CD14-positive monocyte (primary cell): ENCODE measurements around the gene SCN9A. TPM values are rescaled to one million over a fixed set of nuclear protein-coding genes. Genes with fewer than 3 reads are reported as not detected.

Experiments used
- DNase-seq, 3 donors: peaks; one replicate each; pipeline ENCODE4 v3.0.0-alpha.2; 2011 to 2022
- H2AFZ ChIP-seq: 2 replicates; pipeline ENCODE4 v1.6.0; 2012; ENCODE audit warnings: mild to moderate bottlenecking, low read depth, low read length, inconsistent platforms; ENCODE audit not compliant: insufficient read depth, poor library complexity, severe bottlenecking
- H3K27ac ChIP-seq, 2 donors: 1 replicate in 1 of 2; 2 replicates in 1 of 2; pipeline ENCODE4 v1.5.1; 2012 to 2013; ENCODE audit warnings: low read length in 2 of 2, control low read depth in 1 of 2, inconsistent platforms in 1 of 2, low read depth in 1 of 2, mild to moderate bottlenecking in 1 of 2
- H3K27me3 ChIP-seq, 2 donors: one replicate each; pipeline versions ENCODE4 v1.6.0 to v1.6.1; 2011 to 2013; ENCODE audit warnings: low read length in 2 of 2; ENCODE audit not compliant: control insufficient read depth in 2 of 2, insufficient read depth in 2 of 2
- H3K36me3 ChIP-seq, 2 donors: replicated peaks in 1 of 2; 1 replicate in 1 of 2; 2 replicates in 1 of 2; pipeline versions ENCODE4 v1.5.1 to v1.6.1; 2012 to 2013; ENCODE audit warnings: low read length in 2 of 2, control low read depth in 1 of 2, inconsistent platforms in 1 of 2, mild to moderate bottlenecking in 1 of 2; ENCODE audit not compliant: insufficient read depth in 2 of 2, control insufficient read depth in 1 of 2
- H3K4me1 ChIP-seq, 2 donors: 1 replicate in 1 of 2; 2 replicates in 1 of 2; pipeline versions ENCODE4 v1.5.1 to v1.6.1; 2012 to 2013; ENCODE audit warnings: low read length in 2 of 2, control low read depth in 1 of 2, inconsistent platforms in 1 of 2, mild to moderate bottlenecking in 1 of 2, moderate library complexity in 1 of 2; ENCODE audit not compliant: insufficient read depth in 2 of 2, control insufficient read depth in 1 of 2
- H3K4me2 ChIP-seq: replicated peaks from 2 replicates; pipeline ENCODE3; 2012; ENCODE audit warnings: low read length, moderate library complexity, mild to moderate bottlenecking; ENCODE audit not compliant: poor library complexity, severe bottlenecking; ENCODE audit errors: extremely low read depth
- H3K4me3 ChIP-seq, 3 experiments: fragments of 200-600 bp in 1 of 3; sonication (generic) in 1 of 3; replicated peaks in 1 of 3; 1 replicate in 2 of 3; 2 replicates in 1 of 3; pipeline ENCODE4 v1.5.1; 2011 to 2013; ENCODE audit warnings: low read length in 3 of 3, mild to moderate bottlenecking in 3 of 3, control low read depth in 2 of 3, low read depth in 2 of 3, inconsistent platforms in 1 of 3, moderate library complexity in 1 of 3
- H3K79me2 ChIP-seq: 2 replicates; pipeline ENCODE4 v1.6.0; 2012; ENCODE audit warnings: mild to moderate bottlenecking, control low read depth, inconsistent platforms, low read length, moderate library complexity; ENCODE audit not compliant: insufficient read depth
- H3K9ac ChIP-seq: 2 replicates; pipeline ENCODE4 v1.6.0; 2017; ENCODE audit warnings: low read length, mild to moderate bottlenecking; ENCODE audit not compliant: insufficient read depth, poor library complexity, severe bottlenecking
- H3K9me3 ChIP-seq, 2 donors: replicated peaks in 1 of 2; 1 replicate in 1 of 2; 2 replicates in 1 of 2; pipeline versions ENCODE4 v1.5.1 to v1.6.1; 2012 to 2013; ENCODE audit warnings: low read length in 2 of 2, control low read depth in 1 of 2; ENCODE audit not compliant: control insufficient read depth in 1 of 2, insufficient read depth in 1 of 2
- H4K20me1 ChIP-seq: 2 replicates; pipeline ENCODE4 v1.6.0; 2012; ENCODE audit warnings: mild to moderate bottlenecking, low read length, control low read depth, moderate library complexity; ENCODE audit not compliant: insufficient read depth
- H3K27ac Mint-ChIP-seq, 7 donors: one replicate each; pipeline ENCODE4 v1.8.0; 2020; ENCODE audit warnings: mild to moderate bottlenecking in 7 of 7, mixed read lengths in 7 of 7, moderate library complexity in 6 of 7, inconsistent platforms in 2 of 7
- H3K27me3 Mint-ChIP-seq, 3 donors: one replicate each; pipeline ENCODE4 v1.8.0; 2021 to 2022; ENCODE audit warnings: low read depth in 3 of 3, mild to moderate bottlenecking in 3 of 3, mixed read lengths in 3 of 3, moderate library complexity in 3 of 3, inconsistent platforms in 1 of 3
- H3K36me3 Mint-ChIP-seq, 2 donors: one replicate each; pipeline ENCODE4 v1.8.0; 2020; ENCODE audit warnings: mixed read lengths in 2 of 2, inconsistent platforms in 1 of 2, mild to moderate bottlenecking in 1 of 2
- H3K4me1 Mint-ChIP-seq: one replicate; pipeline ENCODE4 v1.8.0; 2020; ENCODE audit warnings: mild to moderate bottlenecking, mixed read lengths
- H3K4me3 Mint-ChIP-seq, 2 donors: one replicate each; pipeline ENCODE4 v1.8.0; 2020; ENCODE audit warnings: mild to moderate bottlenecking in 2 of 2, mixed read lengths in 2 of 2, moderate library complexity in 1 of 2
- H3K9me3 Mint-ChIP-seq, 7 donors: one replicate each; pipeline ENCODE4 v1.8.0; 2020 to 2022; ENCODE audit warnings: mixed read lengths in 7 of 7, mild to moderate bottlenecking in 6 of 7, moderate library complexity in 6 of 7, inconsistent platforms in 2 of 7
- CTCF ChIP-seq: fragments of 200-600 bp; IDR thresholded peaks from one replicate; pipeline ENCODE4 v1.8.0; 2022; ENCODE audit warnings: antibody characterized with exemption, mild to moderate bottlenecking
- WGBS: methylation state at CpG from one replicate; pipeline ENCODE4 v1.1.5; 2013; ENCODE audit warnings: missing lambda C conversion rate; ENCODE audit not compliant: insufficient coverage; 5-methylcytosine and 5-hydroxymethylcytosine counted together
- intact Hi-C, 2 donors: fragments of 100-400 bp; cut with micrococcal nuclease; formaldehyde crosslinking; loops; one replicate each; pipeline versions ENCODE4 v1.15.0 to v1.15.1; 2023
- polyA minus RNA-seq: library from RNA; depleted of rRNA, polyadenylated mRNA; stranded (reverse); fragments of >200 nt; gene quantifications from 2 replicates; pipeline ENCODE4 v1.2.3, GENCODE V29; 2012
- polyA plus RNA-seq, 3 donors: library from polyadenylated mRNA; depleted of rRNA in 1 of 3; unstranded in 2 of 3; stranded (reverse) in 1 of 3; fragments of 300-500 nt in 2 of 3; fragments of >200 nt in 1 of 3; fragmentation: Illumina TruSeq in 2 of 3; gene quantifications; 1 replicate in 2 of 3; 2 replicates in 1 of 3; pipeline ENCODE4 v1.2.3, GENCODE V29; 2012 to 2021
- total RNA-seq, 12 experiments: library from RNA in 1 of 12; stranded (reverse) in 1 of 12; fragments of 120-200 nt in 1 of 12; gene quantifications; one replicate each; pipeline ENCODE4 v1.2.4 and lab custom pipeline; 2013 to 2026; ENCODE audit warnings: mixed read lengths in 6 of 12, inconsistent platforms in 1 of 12

Gene SCN9A
- 1.4 TPM for total RNA-seq (2013)
- polyA plus RNA-seq (under 1 TPM; 0.24 to 0.67 (median 0.26) TPM), polyA minus RNA-seq (0.16 and 0.42 TPM in 2 replicates), total RNA-seq (lab: John Stamatoyannopoulos, UW) (0.17 to 5.4 (median 2.0) reads per million in 11 experiments)

GRCh38 chr2:166375736-166376487 lies at the start of gene SCN9A:
TSS of gene SCN9A (minus strand) at chr2:166375944. CDS start at chr2:166311756, 64,188 bp downstream.
- H4K20me1 ChIP-seq: no peaks in the 10 kb centered on the region
- Mint-ChIP-seq H3K27me3 (peaks cover 8 to 20% (median 19%) of the 10 kb centered on the region in 3 donors), H3K36me3 (no peaks in the 10 kb centered on the region), H3K4me1 (peaks cover 27% of the 10 kb centered on the region), H3K9me3 (no peaks in the 10 kb centered on the region), H3K4me3 (peak within 1 kb of the TSS; percentile 92 to 98), H3K27ac (peak within 1 kb of the TSS in 3 of 7 donors; percentile 13 to 75 (median 42))
- no peak within 1 kb of the TSS for H3K27ac ChIP-seq
- H2AFZ ChIP-seq: peak within 1 kb of the TSS; percentile 84
- peaks cover 16 to 26% of the 10 kb centered on the region in 2 donors for H3K27me3 ChIP-seq
- H3K4me1 ChIP-seq: peaks cover 9 to 23% of the 10 kb centered on the region in 2 donors
- no peaks in the 10 kb centered on the region for H3K9me3 ChIP-seq
- WGBS: under 1% methylated on average over 13 of the region's 45 CpGs
- intact Hi-C loops: no loop called here
- TF ChIP-seq CTCF: no peak
- H3K79me2 ChIP-seq: no peaks in the 10 kb centered on the region
- peak within 1 kb of the TSS; percentile 56 for H3K9ac ChIP-seq
- peak within 1 kb of the TSS; percentile 96 for H3K4me2 ChIP-seq
- peak within 1 kb of the TSS; percentile 32 to 84 (median 53) for H3K4me3 ChIP-seq
- peak; percentile 9 to 12 (median 9) for DNase-seq
- H3K36me3 ChIP-seq: no peaks in the 10 kb centered on the region

GRCh38 chr2:166424841-166425240 lies 49.1 kb upstream of the SCN9A start:
- Histone ChIP-seq H3K4me2 (no peak overlapping the region), H3K4me3 (no peak overlapping the region), H4K20me1 (no peaks in the 10 kb centered on the region), H3K27ac (no peak overlapping the region), H3K79me2 (no peaks in the 10 kb centered on the region), H3K36me3 (no peaks in the 10 kb centered on the region), H2AFZ (no peak overlapping the region), H3K27me3 (no peaks in the 10 kb centered on the region), H3K4me1 (peaks cover 0 to 2% of the 10 kb centered on the region in 2 donors), H3K9me3 (no peaks in the 10 kb centered on the region), H3K9ac (no peak overlapping the region)
- peaks cover 7% of the 10 kb centered on the region for H3K4me1 Mint-ChIP-seq
- 100% methylated on average over 1 of the region's 5 CpGs for WGBS
- TF ChIP-seq CTCF: no peak
- DNase-seq: no peak
- no peaks in the 10 kb centered on the region for H3K27me3 Mint-ChIP-seq
- H3K4me3 Mint-ChIP-seq: no peak overlapping the region
- H3K27ac Mint-ChIP-seq: no peak overlapping the region
- H3K36me3 Mint-ChIP-seq: no peaks in the 10 kb centered on the region
- intact Hi-C loops: no loop called here
- H3K9me3 Mint-ChIP-seq: no peaks in the 10 kb centered on the region
